Astrocyte (in vitro differentiated cells and primary cell): Measurements from ENCODE around the gene SMOC2. TPM values are rescaled to one million over a fixed set of nuclear protein-coding genes. Genes with fewer than 3 reads are reported as not detected.

Experiments used
- DNase-seq: peaks from one replicate; pipeline ENCODE4 v3.0.0-alpha.2; 2010; ENCODE audit warnings: low read depth
- FAIRE-seq: peaks from 2 replicates; lab custom pipeline; 2011; peaks lifted over from hg19 to GRCh38; lab: Jason Lieb, UNC
- H2AFZ ChIP-seq: 2 replicates; pipeline ENCODE4 v1.6.0; 2012; ENCODE audit warnings: low read depth, low read length, inconsistent platforms
- H3K27ac ChIP-seq: 2 replicates; pipeline ENCODE4 v1.5.1; 2011; ENCODE audit warnings: low read depth, low read length, inconsistent platforms
- H3K27me3 ChIP-seq: 2 replicates; pipeline ENCODE4 v1.6.0; 2011; ENCODE audit warnings: low read length, inconsistent platforms; ENCODE audit not compliant: insufficient read depth
- H3K36me3 ChIP-seq: 2 replicates; pipeline ENCODE4 v1.5.1; 2011; ENCODE audit warnings: low read length, inconsistent platforms; ENCODE audit not compliant: insufficient read depth
- H3K4me1 ChIP-seq: 2 replicates; pipeline ENCODE4 v1.5.1; 2011; ENCODE audit warnings: low read length, inconsistent platforms; ENCODE audit not compliant: insufficient read depth
- H3K4me2 ChIP-seq: 2 replicates; pipeline ENCODE4 v1.6.0; 2012; ENCODE audit warnings: low read length, inconsistent platforms
- H3K4me3 ChIP-seq: 2 replicates; pipeline ENCODE4 v1.5.1; 2011; ENCODE audit warnings: low read depth, mild to moderate bottlenecking, low read length, inconsistent platforms; ENCODE audit not compliant: insufficient read depth
- H3K79me2 ChIP-seq: 2 replicates; pipeline ENCODE4 v1.6.0; 2012; ENCODE audit warnings: mild to moderate bottlenecking, low read length, inconsistent platforms; ENCODE audit not compliant: insufficient read depth
- H3K9ac ChIP-seq: 2 replicates; pipeline ENCODE4 v1.6.0; 2012; ENCODE audit warnings: mild to moderate bottlenecking, low read length, inconsistent platforms
- H3K9me3 ChIP-seq: 2 replicates; pipeline ENCODE4 v1.5.1; 2012; ENCODE audit warnings: low read depth, mild to moderate bottlenecking, low read length, inconsistent platforms; ENCODE audit not compliant: insufficient read depth
- H4K20me1 ChIP-seq: 2 replicates; pipeline ENCODE4 v1.6.0; 2012; ENCODE audit warnings: low read length, inconsistent platforms; ENCODE audit not compliant: insufficient read depth
- H3K27ac Mint-ChIP-seq: one replicate; pipeline ENCODE4 v1.8.0; 2021; ENCODE audit warnings: mild to moderate bottlenecking, mixed read lengths; ENCODE audit not compliant: unreplicated experiment
- H3K27me3 Mint-ChIP-seq: one replicate; pipeline ENCODE4 v1.8.0; 2021; ENCODE audit warnings: low read depth, mixed read lengths; ENCODE audit not compliant: unreplicated experiment
- H3K36me3 Mint-ChIP-seq: one replicate; pipeline ENCODE4 v1.8.0; 2021; ENCODE audit warnings: low read depth, mixed read lengths; ENCODE audit not compliant: unreplicated experiment
- H3K4me1 Mint-ChIP-seq: one replicate; pipeline ENCODE4 v1.8.0; 2021; ENCODE audit warnings: low read depth, mixed read lengths; ENCODE audit not compliant: unreplicated experiment
- H3K4me3 Mint-ChIP-seq: one replicate; pipeline ENCODE4 v1.8.0; 2021; ENCODE audit warnings: mild to moderate bottlenecking, moderate library complexity, mixed read lengths; ENCODE audit not compliant: unreplicated experiment
- H3K9me3 Mint-ChIP-seq: one replicate; pipeline ENCODE4 v1.8.0; 2021; ENCODE audit warnings: mild to moderate bottlenecking, mixed read lengths; ENCODE audit not compliant: unreplicated experiment
- CTCF ChIP-seq: IDR thresholded peaks from 2 replicates; pipeline ENCODE4 v1.5.1; 2011; ENCODE audit warnings: low read depth, mild to moderate bottlenecking, inconsistent platforms, low read length, moderate library complexity; ENCODE audit not compliant: insufficient read depth
- EZH2 ChIP-seq: IDR thresholded peaks from 2 replicates; pipeline ENCODE4 v1.6.1; 2012; ENCODE audit warnings: mild to moderate bottlenecking, low read length, inconsistent platforms; ENCODE audit not compliant: insufficient read depth
- total RNA-seq: library from RNA; stranded (reverse); gene quantifications from 2 replicates; pipeline ENCODE4 v1.2.1, GENCODE V29; 2021

Gene SMOC2
- total RNA-seq, 1 donor from 2014 or later: 0.93 TPM

DNA sequence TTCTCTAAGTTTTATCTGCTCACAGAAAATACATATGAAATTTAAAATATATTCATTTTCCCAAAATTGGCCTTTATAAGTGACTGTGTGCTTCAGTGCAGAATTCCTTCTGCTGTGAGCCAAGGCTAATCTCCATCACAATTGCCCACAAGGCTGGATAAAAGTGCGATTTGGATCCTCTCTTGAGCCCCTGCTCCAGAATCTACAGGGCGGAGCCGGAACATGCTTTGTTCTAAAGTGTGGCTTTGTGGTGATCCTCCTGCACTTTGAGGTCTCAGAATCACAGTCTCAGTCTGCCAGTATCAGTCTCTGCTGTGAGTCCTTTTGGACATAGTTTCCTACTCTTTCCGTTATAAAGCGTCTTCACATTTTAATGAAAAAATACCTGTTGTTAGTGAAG, 28.9 kb downstream of the SMOC2 start:
- TF ChIP-seq EZH2 (no peak), CTCF (no peak)
- Histone ChIP-seq H3K4me1 (no peaks in the 10 kb centered on the region), H3K36me3 (no peaks in the 10 kb centered on the region), H3K27ac (no peak overlapping the region), H3K4me3 (no peak overlapping the region), H4K20me1 (no peaks in the 10 kb centered on the region), H3K9me3 (peaks cover 7% of the 10 kb centered on the region), H3K4me2 (no peak overlapping the region), H3K27me3 (no peaks in the 10 kb centered on the region), H2AFZ (no peak overlapping the region), H3K9ac (no peak overlapping the region), H3K79me2 (no peaks in the 10 kb centered on the region)
- Mint-ChIP-seq H3K4me3 (no peak overlapping the region), H3K27ac (no peak overlapping the region), H3K36me3 (no peaks in the 10 kb centered on the region), H3K4me1 (no peaks in the 10 kb centered on the region), H3K9me3 (peaks cover 10% of the 10 kb centered on the region), H3K27me3 (peaks cover 34% of the 10 kb centered on the region)
- DNase-seq (no peak), FAIRE-seq (no peak)

DNA sequence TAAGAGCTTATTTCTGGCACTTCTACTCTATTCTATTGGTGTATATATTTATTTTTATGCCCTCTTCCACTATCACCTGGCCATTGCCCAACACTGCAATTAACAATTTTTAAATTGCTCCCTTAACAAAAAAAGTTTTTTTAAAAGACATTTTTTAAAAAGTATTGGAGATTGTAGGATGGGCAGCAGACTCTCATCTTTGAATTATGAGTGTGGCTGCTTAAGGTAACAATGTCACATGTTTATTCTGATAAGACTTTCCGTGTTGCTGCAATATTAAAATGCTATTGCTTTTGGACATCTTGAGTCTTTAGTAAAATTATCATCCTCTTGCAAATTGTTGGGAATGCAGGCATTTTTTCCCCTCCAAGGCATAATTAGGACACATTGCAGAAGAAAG, 31.4 kb downstream of the SMOC2 start:
- Mint-ChIP-seq H3K27ac (no peak overlapping the region), H3K4me3 (no peak overlapping the region), H3K4me1 (no peaks in the 10 kb centered on the region), H3K27me3 (peaks cover 34% of the 10 kb centered on the region), H3K36me3 (peaks cover 1% of the 10 kb centered on the region), H3K9me3 (peaks cover 10% of the 10 kb centered on the region)
- no peak overlapping the region for H3K9ac ChIP-seq
- H3K9me3 ChIP-seq: peaks cover 7% of the 10 kb centered on the region
- H3K36me3 ChIP-seq: no peaks in the 10 kb centered on the region
- no peaks in the 10 kb centered on the region for H3K79me2 ChIP-seq
- H4K20me1 ChIP-seq: no peaks in the 10 kb centered on the region
- H3K27me3 ChIP-seq: no peaks in the 10 kb centered on the region
- H3K4me2 ChIP-seq: no peak overlapping the region
- no peak for DNase-seq
- H2AFZ ChIP-seq: no peak overlapping the region
- no peak for FAIRE-seq
- no peak overlapping the region for H3K27ac ChIP-seq
- H3K4me1 ChIP-seq: no peaks in the 10 kb centered on the region
- no peak for TF ChIP-seq CTCF
- TF ChIP-seq EZH2: no peak
- no peak overlapping the region for H3K4me3 ChIP-seq

DNA sequence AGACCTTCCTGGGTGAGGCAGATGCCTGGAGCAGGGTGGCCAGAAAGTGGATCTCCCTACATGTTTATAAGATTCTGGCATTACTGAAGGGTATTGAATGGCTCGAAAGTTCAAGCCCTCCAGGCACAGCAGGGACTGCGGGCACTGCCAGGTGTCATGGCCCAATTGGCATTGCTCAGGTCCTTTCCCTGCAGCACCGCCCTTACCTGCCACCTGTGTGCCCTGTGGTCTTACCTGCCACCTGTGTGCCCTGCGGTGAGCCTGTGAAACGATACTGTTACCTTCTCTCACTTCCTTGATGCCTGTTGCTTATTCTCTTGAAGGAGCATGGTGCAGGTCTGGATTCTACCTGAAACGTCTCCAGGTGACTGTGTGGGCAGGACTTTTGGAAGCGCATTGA, 32.2 kb downstream of the SMOC2 start:
- H3K36me3 ChIP-seq: no peaks in the 10 kb centered on the region
- no peak overlapping the region for H3K9ac ChIP-seq
- H4K20me1 ChIP-seq: no peaks in the 10 kb centered on the region
- FAIRE-seq (no peak), DNase-seq (no peak)
- H3K4me1 ChIP-seq: no peaks in the 10 kb centered on the region
- Mint-ChIP-seq H3K27ac (no peak overlapping the region), H3K27me3 (peaks cover 36% of the 10 kb centered on the region), H3K36me3 (peaks cover 1% of the 10 kb centered on the region), H3K4me3 (no peak overlapping the region), H3K4me1 (no peaks in the 10 kb centered on the region), H3K9me3 (peaks cover 10% of the 10 kb centered on the region)
- no peak overlapping the region for H3K4me3 ChIP-seq
- TF ChIP-seq CTCF (no peak), EZH2 (no peak)
- H3K9me3 ChIP-seq: peaks cover 7% of the 10 kb centered on the region
- no peak overlapping the region for H3K27ac ChIP-seq
- H3K27me3 ChIP-seq: no peaks in the 10 kb centered on the region
- H3K4me2 ChIP-seq: no peak overlapping the region
- no peaks in the 10 kb centered on the region for H3K79me2 ChIP-seq
- no peak overlapping the region for H2AFZ ChIP-seq
